Stimulated activated CD8-positive, alpha-beta memory T cell treated with anti-CD3 and anti-CD28 coated beads, Interleukin-4, amount 100 ng/mL, for 1 hour (primary cell): Measurements from ENCODE around the gene ITFG2.
"Not testable (repeated sequence)": the region's sequence is repeated elsewhere in the genome, so short reads cannot be mapped to it uniquely, and the experiment has no call there.

Experiments used
- DNase-seq, 2 donors: peaks; one replicate each; pipeline ENCODE4 v3.0.0-alpha.2; 2020; ENCODE audit warnings: low read depth in 2 of 2, low spot score in 1 of 2

Gene ITFG2

DNA sequence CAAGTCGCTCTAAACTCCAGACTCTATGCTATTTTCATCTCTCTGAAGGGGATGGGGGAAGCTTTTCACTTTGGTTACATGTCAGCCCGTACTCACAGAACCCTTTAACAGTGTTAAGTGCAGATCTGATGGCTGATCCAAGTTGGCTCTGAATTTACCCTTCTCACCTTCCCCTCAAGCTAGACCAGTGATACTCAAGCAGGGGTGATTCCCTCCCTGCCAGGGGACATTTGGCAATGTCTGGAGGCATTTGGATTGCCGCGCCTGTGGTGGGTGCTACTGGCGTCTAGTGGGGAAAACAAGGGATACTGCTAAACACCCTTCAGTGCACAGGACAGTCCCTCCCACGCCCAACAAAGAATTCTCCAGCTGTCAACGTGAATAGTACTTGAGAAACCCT is 50.4 kb downstream of the ITFG2 start:
- no peak for DNase-seq

GRCh38 chr12:2863402-2863801 is 50.9 kb downstream of the ITFG2 start:
- not testable (repeated sequence) for DNase-seq

DNA sequence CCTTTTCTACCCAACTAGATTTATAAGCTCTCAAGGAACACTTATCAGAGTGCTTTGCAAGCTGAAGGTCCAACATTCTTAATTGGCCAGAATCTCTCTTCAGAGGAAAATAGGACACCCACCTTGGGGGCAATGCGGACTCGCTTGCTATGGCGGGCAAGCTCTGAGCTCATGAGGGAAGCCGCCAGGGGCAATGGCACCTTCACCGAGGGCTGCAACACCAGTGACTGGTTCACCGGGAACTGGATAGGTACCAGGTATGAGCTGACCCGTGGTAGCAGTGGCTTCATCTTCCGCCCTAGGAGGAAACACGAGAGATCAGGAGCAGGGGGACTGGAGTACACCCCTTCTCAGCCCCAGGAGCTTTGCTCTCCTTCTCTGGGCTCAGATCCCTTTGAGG is 51.7 kb downstream of the ITFG2 start:
- no peak for DNase-seq

GRCh38 chr12:2868986-2869632 is 56.6 kb downstream of the ITFG2 start:
- not testable (repeated sequence) for DNase-seq
